Fibroblast of pulmonary artery (primary cell): Measurements from ENCODE around the gene UBE2J2.

Experiments
- DNase-seq: peaks from one replicate; pipeline ENCODE4 v3.0.0-alpha.2; 2010; ENCODE audit warnings: low read depth
- H3K4me3 ChIP-seq: replicated peaks from 2 replicates; pipeline ENCODE4 v1.5.1; 2011; ENCODE audit warnings: low read depth, mild to moderate bottlenecking, control low read depth, low read length, moderate library complexity
- CTCF ChIP-seq: IDR thresholded peaks from 2 replicates; pipeline ENCODE4 v1.5.1; 2011; ENCODE audit warnings: mild to moderate bottlenecking, control low read depth, low read length, inconsistent platforms; ENCODE audit errors: missing control alignments

UBE2J2 gene

GRCh38 chr1:1294250-1294890, 20.7 kb upstream of the UBE2J2 start:
- DNase-seq = no peak
- no peak for TF ChIP-seq CTCF
- no peak overlapping the region for H3K4me3 ChIP-seq

DNA sequence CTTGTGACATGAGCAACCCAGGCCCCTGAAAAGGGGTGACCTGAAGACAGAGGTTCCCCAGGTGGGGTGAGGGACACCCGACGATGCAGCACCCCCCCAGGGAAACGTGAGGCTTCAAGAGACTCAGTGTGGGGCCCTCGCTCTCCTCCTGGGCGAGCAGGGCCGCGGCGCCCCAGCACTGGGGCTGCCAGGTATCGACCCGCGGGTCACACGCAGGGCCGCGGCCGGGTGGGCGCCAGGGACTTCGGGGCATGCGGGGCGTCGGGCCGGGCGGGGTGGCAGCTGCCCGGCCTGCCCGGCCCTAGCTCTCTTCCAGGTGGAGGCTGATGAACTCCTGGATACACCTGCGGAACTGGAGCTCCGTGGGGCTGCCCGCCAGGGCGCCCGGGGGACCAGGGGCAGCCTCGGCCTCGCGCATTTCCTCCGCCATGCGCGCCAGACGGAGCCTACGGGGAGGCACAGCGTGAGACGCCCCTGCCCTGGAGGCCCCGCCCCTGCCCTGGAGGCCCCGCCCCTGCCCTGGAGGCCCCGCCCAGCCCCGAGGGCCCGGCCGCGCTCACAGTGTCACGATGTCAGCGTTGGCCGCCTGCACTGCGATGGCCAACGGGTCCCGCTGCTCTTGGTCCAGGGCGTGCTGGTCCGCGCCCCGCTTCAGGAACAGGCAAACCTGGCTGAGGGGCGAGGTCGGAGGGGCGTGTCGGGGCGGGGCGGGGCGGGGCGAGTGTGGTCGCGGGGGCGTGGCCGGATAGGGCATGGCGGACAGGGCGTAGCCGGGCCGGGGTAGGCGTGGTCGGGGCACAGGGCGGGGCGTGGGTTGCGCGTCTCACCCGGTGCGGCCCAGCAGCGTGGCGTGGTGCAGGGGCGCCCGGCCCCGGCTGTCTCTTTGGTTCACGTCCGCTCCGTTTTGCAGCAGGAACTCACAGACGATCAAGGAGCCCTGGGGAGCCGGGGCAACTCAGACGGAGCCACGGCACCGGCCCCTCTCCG, 19.9 kb upstream of the UBE2J2 start:
- no peak overlapping the region for H3K4me3 ChIP-seq
- DNase-seq = no peak
- no peak for TF ChIP-seq CTCF

DNA sequence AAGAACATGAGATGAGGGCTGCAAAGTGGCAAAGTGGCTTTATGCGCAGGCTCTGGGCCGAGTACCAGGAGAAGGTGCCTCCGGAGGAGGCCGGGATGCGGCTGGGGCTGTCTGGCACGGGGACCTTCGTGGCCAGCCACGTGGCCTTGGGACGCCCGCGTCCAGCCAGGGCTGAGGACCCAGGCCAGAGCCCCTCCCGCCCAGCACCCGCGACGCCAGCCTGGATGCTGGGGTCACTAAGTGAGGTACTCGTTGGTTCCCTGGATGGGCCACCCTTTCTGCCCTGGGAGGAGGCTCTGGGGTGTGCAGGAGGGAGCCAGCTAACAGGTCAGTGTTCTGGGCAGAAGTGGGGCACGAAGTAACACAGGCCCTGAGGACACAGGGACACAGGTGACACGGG, 19.2 kb upstream of the UBE2J2 start:
- DNase-seq = no peak
- no peak for TF ChIP-seq CTCF
- no peak overlapping the region for H3K4me3 ChIP-seq

- no peak overlapping the region for H3K4me3 ChIP-seq
- no peak for DNase-seq
- no peak for TF ChIP-seq CTCF
Observed at GRCh38 chr1:1292442-1292779, 18.8 kb upstream of the UBE2J2 start.

- TF ChIP-seq CTCF = peak; percentile 56
- DNase-seq = peak; percentile 70
- no peak overlapping the region for H3K4me3 ChIP-seq
Observed at GRCh38 chr1:1291548-1292441, 18.1 kb upstream of the UBE2J2 start.

GRCh38 chr1:1291023-1291528, 17.4 kb upstream of the UBE2J2 start:
- no peak overlapping the region for H3K4me3 ChIP-seq
- no peak for DNase-seq
- no peak for TF ChIP-seq CTCF
